Effector memory CD4-positive, alpha-beta T cell (primary cell): Measurements from ENCODE around the gene MED13L.

Experiments
- DNase-seq, 3 donors: peaks; one replicate each; pipeline ENCODE4 v3.0.0-alpha.2; 2020
- H3K27ac ChIP-seq: 2 replicates; pipeline ENCODE4 v1.7.0; 2013; ENCODE audit warnings: mild to moderate bottlenecking, low read length, moderate library complexity; ENCODE audit not compliant: insufficient read depth, poor library complexity, severe bottlenecking
- H3K27me3 ChIP-seq: replicated peaks from 2 replicates; pipeline ENCODE4 v1.7.0; 2013; ENCODE audit warnings: mild to moderate bottlenecking, low read length; ENCODE audit not compliant: insufficient read depth, control insufficient read depth, poor library complexity, severe bottlenecking
- H3K36me3 ChIP-seq: 2 replicates; pipeline ENCODE4 v1.7.0; 2013; ENCODE audit warnings: mild to moderate bottlenecking, low read length, moderate library complexity; ENCODE audit not compliant: control insufficient read depth, insufficient read depth
- H3K4me1 ChIP-seq: 2 replicates; pipeline ENCODE4 v1.7.0; 2013; ENCODE audit warnings: low read length, mild to moderate bottlenecking; ENCODE audit not compliant: control insufficient read depth, insufficient read depth, poor library complexity, severe bottlenecking
- H3K4me3 ChIP-seq: 2 replicates; pipeline ENCODE4 v1.7.0; 2013; ENCODE audit warnings: low read length, low read depth, mild to moderate bottlenecking; ENCODE audit not compliant: insufficient read depth, poor library complexity, severe bottlenecking
- H3K9me3 ChIP-seq: 2 replicates; pipeline ENCODE4 v1.7.0; 2013; ENCODE audit warnings: mild to moderate bottlenecking, low read length, moderate library complexity; ENCODE audit not compliant: control insufficient read depth

MED13L gene

GRCh38 chr12:115953450-115953849 lies 324.0 kb downstream of the MED13L start:
- DNase-seq: no peak
- Histone ChIP-seq H3K27me3 (no peaks in the 10 kb centered on the region), H3K27ac (no peak overlapping the region), H3K9me3 (no peaks in the 10 kb centered on the region), H3K36me3 (no peaks in the 10 kb centered on the region), H3K4me1 (no peaks in the 10 kb centered on the region), H3K4me3 (no peak overlapping the region)

GRCh38 chr12:115953031-115953430 lies 324.5 kb downstream of the MED13L start:
- H3K27me3 ChIP-seq: no peaks in the 10 kb centered on the region
- H3K4me3 ChIP-seq: no peak overlapping the region
- H3K27ac ChIP-seq: no peak overlapping the region
- no peaks in the 10 kb centered on the region for H3K4me1 ChIP-seq
- no peaks in the 10 kb centered on the region for H3K36me3 ChIP-seq
- no peak for DNase-seq
- H3K9me3 ChIP-seq: no peaks in the 10 kb centered on the region

DNA sequence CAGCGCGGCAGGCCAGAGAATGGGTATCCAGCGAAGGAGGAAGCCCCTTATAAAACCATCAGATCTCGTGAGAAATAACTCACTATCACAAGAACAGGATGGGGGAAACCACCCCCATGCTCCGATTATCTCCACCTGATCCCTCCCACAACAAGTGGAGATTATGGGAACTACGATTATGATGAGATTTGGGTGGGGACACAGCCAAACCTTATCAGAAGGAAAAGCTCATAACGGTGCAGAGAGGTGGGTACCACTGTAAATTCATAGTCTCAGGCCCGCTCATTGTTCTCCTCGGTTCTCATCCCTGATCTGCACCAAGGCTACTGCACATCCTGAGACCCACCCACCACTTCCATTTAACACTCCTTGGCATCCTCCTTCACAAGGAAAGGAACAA lies 326.5 kb downstream of the MED13L start:
- no peaks in the 10 kb centered on the region for H3K27me3 ChIP-seq
- H3K4me3 ChIP-seq: no peak overlapping the region
- DNase-seq: no peak
- no peak overlapping the region for H3K27ac ChIP-seq
- no peaks in the 10 kb centered on the region for H3K9me3 ChIP-seq
- no peaks in the 10 kb centered on the region for H3K36me3 ChIP-seq
- H3K4me1 ChIP-seq: no peaks in the 10 kb centered on the region

GRCh38 chr12:115949675-115950074 lies 327.8 kb downstream of the MED13L start:
- Histone ChIP-seq H3K4me3 (no peak overlapping the region), H3K36me3 (no peaks in the 10 kb centered on the region), H3K27me3 (no peaks in the 10 kb centered on the region), H3K9me3 (no peaks in the 10 kb centered on the region), H3K27ac (no peak overlapping the region), H3K4me1 (no peaks in the 10 kb centered on the region)
- no peak for DNase-seq

- no peak overlapping the region for H3K27ac ChIP-seq
- H3K4me3 ChIP-seq: no peak overlapping the region
- no peak for DNase-seq
- no peaks in the 10 kb centered on the region for H3K27me3 ChIP-seq
- no peaks in the 10 kb centered on the region for H3K4me1 ChIP-seq
- H3K9me3 ChIP-seq: no peaks in the 10 kb centered on the region
- H3K36me3 ChIP-seq: no peaks in the 10 kb centered on the region
Observed at GRCh38 chr12:115947696-115948062, 329.8 kb downstream of the MED13L start.

DNA sequence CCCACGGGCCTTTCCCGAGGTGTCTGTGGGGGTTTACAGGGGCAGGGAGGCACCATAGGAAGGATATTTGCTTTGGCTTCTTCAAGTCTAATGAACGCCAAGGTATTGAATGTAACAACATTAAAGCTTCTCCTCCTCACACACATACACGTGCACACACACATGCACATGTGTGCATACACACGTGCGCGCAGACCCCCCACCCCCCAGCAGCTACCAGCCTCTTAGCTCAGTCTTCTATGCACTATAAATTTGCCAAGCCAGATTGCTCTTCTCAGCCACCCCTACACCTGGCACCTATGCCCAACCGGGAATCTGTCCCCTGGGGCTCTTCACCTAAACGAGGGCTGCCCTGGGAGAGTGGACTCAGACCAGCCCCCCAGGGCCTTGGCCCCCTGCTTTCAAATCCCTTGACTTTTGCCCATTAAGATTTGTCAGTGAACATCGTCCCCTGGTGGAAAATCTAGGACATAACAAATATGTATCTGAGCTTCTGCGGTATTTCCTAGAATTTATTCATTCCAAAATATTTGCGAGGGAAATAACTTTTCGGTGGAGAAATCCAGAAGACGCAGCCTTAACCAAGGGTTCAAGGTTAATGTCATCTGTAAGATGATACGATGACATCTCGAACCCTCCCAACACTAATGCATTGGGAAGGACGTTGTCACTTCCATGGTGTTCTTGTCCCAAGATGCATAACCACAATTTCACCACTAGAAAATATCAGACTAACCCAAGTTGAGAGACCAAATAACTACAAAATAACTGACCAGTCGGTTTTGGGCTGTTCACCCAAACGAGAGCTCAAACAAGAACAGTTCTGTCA lies 330.4 kb downstream of the MED13L start:
- DNase-seq: no peak
- H3K27ac ChIP-seq: no peak overlapping the region
- H3K4me3 ChIP-seq: no peak overlapping the region

DNA sequence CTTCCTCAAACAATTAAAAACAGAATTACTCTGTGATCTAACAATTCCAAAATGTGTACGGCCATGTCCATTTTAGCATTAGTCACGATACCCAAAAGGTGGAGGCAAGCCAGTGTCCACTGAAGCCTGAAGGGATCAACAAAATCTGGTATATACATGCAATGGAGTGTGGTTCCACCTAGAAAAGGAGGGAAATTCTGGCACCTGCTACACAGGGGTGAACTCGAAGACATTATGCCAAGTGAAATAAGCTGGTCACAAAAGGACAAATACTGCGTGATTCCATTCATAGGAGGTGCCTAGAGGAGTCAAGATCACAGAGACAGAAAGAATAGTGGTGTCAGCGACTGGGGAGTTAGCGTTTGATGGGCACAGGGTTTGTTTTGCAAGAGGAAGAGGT lies 331.4 kb downstream of the MED13L start:
- H3K4me1 ChIP-seq: no peaks in the 10 kb centered on the region
- H3K4me3 ChIP-seq: no peak overlapping the region
- H3K36me3 ChIP-seq: no peaks in the 10 kb centered on the region
- no peaks in the 10 kb centered on the region for H3K9me3 ChIP-seq
- H3K27me3 ChIP-seq: no peaks in the 10 kb centered on the region
- no peak overlapping the region for H3K27ac ChIP-seq
- no peak for DNase-seq

More for the DNA sequence above, 330.4 kb downstream of the MED13L start:
- no peaks in the 10 kb centered on the region for H3K36me3 ChIP-seq
- H3K27me3 ChIP-seq: no peaks in the 10 kb centered on the region
- H3K9me3 ChIP-seq: no peaks in the 10 kb centered on the region
- no peaks in the 10 kb centered on the region for H3K4me1 ChIP-seq

DNA sequence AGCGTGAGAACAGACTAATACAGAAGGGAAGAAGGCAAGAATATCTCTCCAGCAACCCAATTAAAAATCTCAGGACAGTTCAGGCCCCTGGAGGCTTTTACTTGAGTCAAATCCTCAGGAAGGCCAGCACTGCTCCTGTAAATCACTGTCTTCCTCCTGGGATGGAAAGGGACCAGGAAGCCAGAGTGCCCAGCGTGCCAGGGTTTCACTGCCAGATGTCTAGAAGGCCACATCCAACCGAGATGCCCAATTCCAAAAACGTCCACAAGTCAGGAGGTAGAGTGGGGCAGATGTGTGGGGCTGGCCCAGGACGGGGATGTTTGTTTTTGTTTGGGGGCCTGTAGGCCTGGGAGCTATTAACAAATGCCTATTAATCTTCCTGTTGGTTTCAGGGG lies 332.0 kb downstream of the MED13L start:
- no peaks in the 10 kb centered on the region for H3K4me1 ChIP-seq
- H3K27ac ChIP-seq: no peak overlapping the region
- H3K4me3 ChIP-seq: no peak overlapping the region
- no peaks in the 10 kb centered on the region for H3K27me3 ChIP-seq
- H3K9me3 ChIP-seq: no peaks in the 10 kb centered on the region
- no peaks in the 10 kb centered on the region for H3K36me3 ChIP-seq
- DNase-seq: no peak

- Histone ChIP-seq H3K27ac (no peak overlapping the region), H3K27me3 (no peaks in the 10 kb centered on the region), H3K4me1 (no peaks in the 10 kb centered on the region), H3K4me3 (no peak overlapping the region), H3K9me3 (no peaks in the 10 kb centered on the region), H3K36me3 (no peaks in the 10 kb centered on the region)
- DNase-seq: no peak
Observed at GRCh38 chr12:115944837-115945490, 332.5 kb downstream of the MED13L start.

DNA sequence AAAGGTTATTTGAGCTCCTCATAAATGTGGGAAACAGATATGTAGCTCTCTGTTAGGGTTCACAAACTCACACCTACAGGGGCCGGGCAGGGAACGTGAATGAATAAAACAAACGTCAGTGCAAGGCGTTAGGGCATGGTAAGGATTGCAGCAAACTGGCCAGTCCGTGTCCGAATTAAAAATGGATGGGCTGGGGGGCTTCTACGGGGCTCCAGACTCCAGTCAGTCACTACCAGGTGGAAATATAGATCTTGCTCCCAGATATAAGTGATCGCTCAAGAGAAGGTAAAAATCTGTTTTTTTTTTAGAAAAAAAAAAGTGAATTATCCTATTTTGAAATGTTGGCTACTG lies 333.1 kb downstream of the MED13L start:
- no peak overlapping the region for H3K27ac ChIP-seq
- no peaks in the 10 kb centered on the region for H3K36me3 ChIP-seq
- no peak for DNase-seq
- H3K4me1 ChIP-seq: no peaks in the 10 kb centered on the region
- H3K9me3 ChIP-seq: no peaks in the 10 kb centered on the region
- no peaks in the 10 kb centered on the region for H3K27me3 ChIP-seq
- no peak overlapping the region for H3K4me3 ChIP-seq
